GM23248 (cell line): Measurements from ENCODE around the gene ATP2B2.

Source experiments
- EZH2 ChIP-seq: fragments of 200-600 bp; sonication (generic); IDR thresholded peaks from 2 replicates; pipeline ENCODE4 v1.6.1; 2018; ENCODE audit warnings: antibody characterized with exemption, mild to moderate bottlenecking; ENCODE audit not compliant: insufficient read depth, poor library complexity, severe bottlenecking
- EZH2phosphoT487 ChIP-seq: fragments of 200-600 bp; sonication (generic); IDR thresholded peaks from 2 replicates; pipeline ENCODE4 v1.6.1; 2018; ENCODE audit warnings: antibody characterized with exemption, moderate library complexity, mild to moderate bottlenecking, low read depth; ENCODE audit not compliant: insufficient read depth

DNA sequence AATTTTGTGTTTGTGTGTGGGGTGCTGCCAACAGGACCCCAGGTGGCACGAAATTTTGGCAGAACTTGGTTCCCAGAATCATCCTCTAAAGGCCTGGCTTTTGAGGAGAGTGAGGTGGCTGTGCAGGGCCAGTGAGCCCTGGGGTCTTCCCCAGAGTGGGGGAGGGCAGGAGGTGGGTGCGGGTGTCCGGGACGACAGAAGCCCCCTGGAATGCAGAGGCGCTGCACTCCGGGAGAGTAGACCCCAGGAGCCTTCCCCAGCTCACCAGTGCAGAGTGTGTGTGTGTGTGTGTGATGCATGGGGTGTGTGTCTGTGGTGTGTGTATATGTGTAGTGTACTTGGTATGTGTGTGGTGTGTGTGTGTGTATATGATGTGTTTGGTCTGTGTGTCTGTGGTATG, 140.1 kb downstream of the ATP2B2 start:
- TF ChIP-seq EZH2 (no peak), EZH2phosphoT487 (no peak)
